Left ventricle myocardium inferior (tissue), 1 donor: ENCODE measurements around the gene ULK2. TPM values are rescaled to one million over a fixed set of nuclear protein-coding genes. Genes with fewer than 3 reads are reported as not detected.

Source experiments
- DNase-seq: peaks from one replicate; pipeline ENCODE4 v3.0.0-alpha.2; 2020
- H3K27ac ChIP-seq: fragments of 200-600 bp; replicated peaks from 2 replicates; pipeline ENCODE4 v1.8.0; 2021
- H3K27me3 ChIP-seq: fragments of 200-600 bp; 2 replicates; pipeline ENCODE4 v1.8.0; 2021; ENCODE audit warnings: low read depth
- H3K36me3 ChIP-seq: fragments of 200-600 bp; 2 replicates; pipeline ENCODE4 v1.8.0; 2021
- H3K4me1 ChIP-seq: fragments of 200-600 bp; 2 replicates; pipeline ENCODE4 v1.8.0; 2021
- H3K4me3 ChIP-seq: fragments of 200-600 bp; 2 replicates; pipeline ENCODE4 v1.8.0; 2021; ENCODE audit warnings: mild to moderate bottlenecking, moderate library complexity
- H3K9me3 ChIP-seq: fragments of 200-600 bp; replicated peaks from 2 replicates; pipeline ENCODE4 v1.8.0; 2021
- CTCF ChIP-seq: fragments of 200-600 bp; IDR thresholded peaks from 2 replicates; pipeline ENCODE4 v1.8.0; 2021; ENCODE audit warnings: antibody characterized with exemption, mild to moderate bottlenecking, borderline replicate concordance
- intact Hi-C: fragments of 100-400 bp; cut with micrococcal nuclease; formaldehyde crosslinking; loops from one replicate; pipeline ENCODE4 v1.11.0; 2022
- total RNA-seq: library from RNA; stranded (reverse); fragmentation: NEBNext Ultra II Directional; extraction: Animal tissue kit (Norgen Biotek cat#: 25700); gene quantifications from one replicate; pipeline ENCODE4 v1.2.1, GENCODE V29; 2021
- donor health status: DM: no; HTN: yes; CAD: no; lungs with severe emphysema.

ULK2 gene
- total RNA-seq, 1 donor from 2014 or later: 19.1 TPM

- H3K27ac ChIP-seq: peak overlapping the region; percentile 94
- H3K9me3 ChIP-seq: no peaks in the 10 kb centered on the region
- H3K4me1 ChIP-seq: peaks cover 44% of the 10 kb centered on the region
- no peaks in the 10 kb centered on the region for H3K36me3 ChIP-seq
- TF ChIP-seq CTCF: no peak
- no peak overlapping the region for H3K4me3 ChIP-seq
- intact Hi-C loops: no loop called here
- no peaks in the 10 kb centered on the region for H3K27me3 ChIP-seq
- peak; percentile 60 for DNase-seq
These were observed 140.1 kb downstream of the ULK2 start for GRCh38 chr17:19727501-19728078.

- Histone ChIP-seq H3K27me3 (no peaks in the 10 kb centered on the region), H3K27ac (peak overlapping the region; percentile 94), H3K4me3 (no peak overlapping the region), H3K4me1 (peaks cover 44% of the 10 kb centered on the region), H3K36me3 (no peaks in the 10 kb centered on the region), H3K9me3 (no peaks in the 10 kb centered on the region)
- intact Hi-C loops: no loop called here
- no peak for DNase-seq
- no peak for TF ChIP-seq CTCF
These were observed 140.9 kb downstream of the ULK2 start for GRCh38 chr17:19726631-19727376.

DNA sequence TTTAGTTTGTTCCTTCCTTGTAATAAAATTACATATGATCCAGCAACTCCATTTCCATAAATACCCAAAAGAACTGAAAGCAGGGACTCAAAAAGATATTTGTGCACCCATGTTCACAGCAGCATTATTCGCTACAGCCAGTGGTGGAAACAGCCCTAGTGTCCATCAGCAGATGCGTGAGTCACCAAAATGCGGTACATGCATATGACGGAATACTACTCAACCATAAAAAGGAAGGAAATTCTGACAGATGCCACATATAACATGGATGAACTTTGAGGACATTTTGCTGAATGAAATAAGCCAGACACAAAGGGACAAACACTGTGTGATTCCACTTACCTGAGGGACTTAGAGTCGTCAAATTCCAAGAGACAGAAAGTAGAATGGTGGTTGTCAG lies 142.2 kb downstream of the ULK2 start:
- intact Hi-C loops: no loop called here
- Histone ChIP-seq H3K4me3 (no peak overlapping the region), H3K27me3 (no peaks in the 10 kb centered on the region), H3K27ac (peak overlapping the region; percentile 94), H3K36me3 (no peaks in the 10 kb centered on the region), H3K4me1 (peaks cover 49% of the 10 kb centered on the region), H3K9me3 (no peaks in the 10 kb centered on the region)
- DNase-seq: no peak
- no peak for TF ChIP-seq CTCF

DNA sequence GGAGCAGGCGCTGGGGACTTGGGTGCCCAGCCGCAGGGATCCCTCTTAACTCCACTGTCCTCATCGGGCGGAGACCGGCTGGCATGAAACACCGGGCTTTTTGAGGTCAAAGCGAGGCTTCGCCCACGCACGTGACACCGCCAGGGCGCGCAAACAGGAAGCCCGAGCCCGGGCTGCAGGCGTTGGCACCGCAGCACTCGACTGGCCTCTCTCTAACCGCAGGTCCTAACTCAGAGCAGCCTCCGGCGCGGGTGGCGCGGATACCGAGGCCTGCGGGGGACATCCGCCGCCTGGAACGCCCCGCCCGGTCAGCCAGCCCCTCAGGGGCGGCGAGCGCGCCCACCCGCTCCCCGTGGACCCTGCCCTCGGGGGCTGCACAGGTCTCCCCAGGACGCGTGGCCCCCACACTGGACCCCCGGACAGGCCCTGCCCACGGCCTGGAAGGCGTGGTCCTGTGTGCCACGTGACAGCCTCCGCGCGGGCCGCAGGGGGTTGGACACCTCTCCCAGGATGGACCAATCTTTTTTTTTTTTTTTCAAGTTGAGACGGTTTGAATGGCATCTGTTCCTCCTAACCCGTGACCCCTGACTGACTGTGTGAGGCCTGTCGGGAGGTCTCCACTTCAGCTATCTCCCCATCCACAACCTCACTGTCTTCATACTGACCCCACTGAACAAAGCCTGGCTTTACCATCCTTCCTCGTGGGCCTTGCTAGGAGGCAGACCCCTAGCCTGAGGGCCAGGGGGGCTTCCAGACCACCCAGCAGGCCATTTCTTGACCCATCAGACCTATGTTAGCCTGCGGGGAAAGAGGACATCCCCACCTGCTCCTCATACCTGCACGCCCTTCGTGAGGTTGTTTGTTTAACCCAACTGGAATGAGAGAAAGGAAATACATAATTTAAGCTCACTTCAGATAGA lies 143.0 kb downstream of the ULK2 start:
- Histone ChIP-seq H3K4me3 (peak overlapping the region; percentile 49), H3K4me1 (peaks cover 53% of the 10 kb centered on the region), H3K27ac (peak overlapping the region; percentile 60), H3K9me3 (no peaks in the 10 kb centered on the region), H3K36me3 (no peaks in the 10 kb centered on the region), H3K27me3 (no peaks in the 10 kb centered on the region)
- no peak for TF ChIP-seq CTCF
- DNase-seq: peak; percentile 62
- intact Hi-C loops: no loop called here

GRCh38 chr17:19723964-19724363 lies 143.8 kb downstream of the ULK2 start:
- intact Hi-C loops: no loop called here
- H3K4me3 ChIP-seq: peak overlapping the region; percentile 49

More at GRCh38 chr17:19723964-19724363, 143.8 kb downstream of the ULK2 start:
- Histone ChIP-seq H3K27ac (peak overlapping the region; percentile 60), H3K27me3 (no peaks in the 10 kb centered on the region), H3K9me3 (no peaks in the 10 kb centered on the region), H3K4me1 (peaks cover 46% of the 10 kb centered on the region), H3K36me3 (no peaks in the 10 kb centered on the region)
- no peak for DNase-seq
- TF ChIP-seq CTCF: no peak
